ENCODE measurements around the gene RECQL5.

The RECQL5 gene

GRCh38 chr17:75615301-75615700, 51.7 kb downstream of the RECQL5 start:
- Histone ChIP-seq H2BK15ac (ENCODE audit: low read depth, poor library complexity, severe bottlenecking) (no peak overlapping the region), H3K4me2 (ENCODE audit: low read length, poor library complexity, severe bottlenecking) (no peak overlapping the region), H3K27me3 (ENCODE audit: control insufficient read depth in 1 of 2, insufficient read depth in 1 of 2, low read length in 2 of 2) (peaks cover 20 to 28% of the 10 kb centered on the region in 2 experiments), H3K23ac (ENCODE audit: low read length in 2 of 2) (no peak overlapping the region), H4K91ac (ENCODE audit: low read length) (no peak overlapping the region), H2AK5ac (ENCODE audit: low read length, severe bottlenecking) (no peak overlapping the region), H2BK120ac (ENCODE audit: low read depth, low read length) (no peak overlapping the region), H3K18ac (ENCODE audit: low read depth in 1 of 2, low read length in 2 of 2) (no peak overlapping the region), H2BK5ac (ENCODE audit: low read depth, low read length, poor library complexity, severe bottlenecking) (no peak overlapping the region), H3K9me3 (ENCODE audit: control insufficient read depth, low read length) (no peaks in the 10 kb centered on the region), H2BK12ac (ENCODE audit: low read length in 2 of 2) (no peak overlapping the region), H3K14ac (ENCODE audit: low read length in 2 of 2) (no peak overlapping the region), H3K4ac (ENCODE audit: low read depth in 1 of 2, low read length in 2 of 2) (peak overlapping the region in 1 of 2 experiments; percentile 47), H3K79me1 (replicated peaks; ENCODE audit: low read length, poor library complexity, severe bottlenecking) (no peaks in the 10 kb centered on the region), H4K8ac (ENCODE audit: low read length) (no peak overlapping the region), H3K4me3 (ENCODE audit: insufficient read depth in 1 of 2, low read depth in 1 of 2, low read length in 2 of 2) (no peak overlapping the region), H3K4me1 (ENCODE audit: control insufficient read depth, insufficient read depth, low read depth, low read length) (no peaks in the 10 kb centered on the region), H3K36me3 (ENCODE audit: control insufficient read depth in 1 of 2, insufficient read depth in 2 of 2, low read depth in 1 of 2, low read length in 2 of 2) (peaks cover 0 to 6% of the 10 kb centered on the region in 2 experiments), H3K27ac (ENCODE audit: low read length, poor library complexity, severe bottlenecking) (no peak overlapping the region), H2AFZ (ENCODE audit: low read depth, low read length) (no peak overlapping the region), H3K9ac (ENCODE audit: low read length) (no peak overlapping the region)
- 85% methylated on average over 11 of the region's 11 CpGs for WGBS
- no peak for DNase-seq

- no peak overlapping the region for H3K27ac ChIP-seq (ENCODE audit: low read length, poor library complexity, severe bottlenecking)
- no peak overlapping the region for H2AFZ ChIP-seq (ENCODE audit: low read depth, low read length)
- no peak for DNase-seq
- no peak overlapping the region for H3K9ac ChIP-seq (ENCODE audit: low read length)
- H3K4me2 ChIP-seq (ENCODE audit: low read length, poor library complexity, severe bottlenecking): no peak overlapping the region
- no peak overlapping the region for H2BK5ac ChIP-seq (ENCODE audit: low read depth, low read length, poor library complexity, severe bottlenecking)
- H2BK120ac ChIP-seq (ENCODE audit: low read depth, low read length): no peak overlapping the region
- no peak overlapping the region for H3K23ac ChIP-seq (ENCODE audit: low read length in 2 of 2)
- H3K4me1 ChIP-seq (ENCODE audit: control insufficient read depth, insufficient read depth, low read depth, low read length): no peaks in the 10 kb centered on the region
- peaks cover 18 to 22% of the 10 kb centered on the region in 2 experiments for H3K27me3 ChIP-seq (ENCODE audit: control insufficient read depth in 1 of 2, insufficient read depth in 1 of 2, low read length in 2 of 2)
- no peaks in the 10 kb centered on the region for H3K9me3 ChIP-seq (ENCODE audit: control insufficient read depth, low read length)
- no peak overlapping the region for H2BK15ac ChIP-seq (ENCODE audit: low read depth, poor library complexity, severe bottlenecking)
- H3K79me1 ChIP-seq (replicated peaks; ENCODE audit: low read length, poor library complexity, severe bottlenecking): no peaks in the 10 kb centered on the region
- no peak overlapping the region for H3K4me3 ChIP-seq (ENCODE audit: insufficient read depth in 1 of 2, low read depth in 1 of 2, low read length in 2 of 2)
- H3K18ac ChIP-seq (ENCODE audit: low read depth in 1 of 2, low read length in 2 of 2): no peak overlapping the region
- no peak overlapping the region for H3K14ac ChIP-seq (ENCODE audit: low read length in 2 of 2)
- peak overlapping the region in 1 of 2 experiments; percentile 47 for H3K4ac ChIP-seq (ENCODE audit: low read depth in 1 of 2, low read length in 2 of 2)
- H4K8ac ChIP-seq (ENCODE audit: low read length): no peak overlapping the region
- no peak overlapping the region for H4K91ac ChIP-seq (ENCODE audit: low read length)
- WGBS: 91% methylated on average over 19 of the region's 19 CpGs
- H2AK5ac ChIP-seq (ENCODE audit: low read length, severe bottlenecking): no peak overlapping the region
- H2BK12ac ChIP-seq (ENCODE audit: low read length in 2 of 2): no peak overlapping the region
- H3K36me3 ChIP-seq (ENCODE audit: control insufficient read depth in 1 of 2, insufficient read depth in 2 of 2, low read depth in 1 of 2, low read length in 2 of 2): peaks cover 0 to 6% of the 10 kb centered on the region in 2 experiments
These were observed 52.2 kb downstream of the RECQL5 start for GRCh38 chr17:75614556-75615270.

DNA sequence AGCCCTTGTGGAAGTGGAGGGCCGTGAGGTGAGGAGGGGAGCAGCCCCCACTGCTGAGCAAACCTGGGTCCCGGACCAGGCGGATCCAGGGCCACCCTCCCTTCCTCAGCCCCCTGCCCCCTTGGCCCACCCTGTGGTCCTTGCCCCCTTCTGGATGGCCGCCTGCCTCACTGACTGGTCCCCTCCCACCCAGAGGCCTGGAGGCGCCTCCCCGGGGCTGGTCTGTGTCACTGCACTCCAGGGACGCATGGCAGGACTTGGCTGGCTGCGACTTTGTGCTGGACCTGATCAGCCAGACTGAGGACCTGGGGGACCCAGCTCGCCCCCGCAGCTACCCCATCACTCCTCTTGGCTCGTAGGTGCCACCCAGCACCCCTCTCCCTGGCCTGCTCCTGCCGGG, 52.9 kb downstream of the RECQL5 start:
- 88% methylated on average over 12 of the region's 12 CpGs for WGBS
- Histone ChIP-seq H4K8ac (ENCODE audit: low read length) (no peak overlapping the region), H3K4me3 (ENCODE audit: insufficient read depth in 1 of 2, low read depth in 1 of 2, low read length in 2 of 2) (no peak overlapping the region)

DNA sequence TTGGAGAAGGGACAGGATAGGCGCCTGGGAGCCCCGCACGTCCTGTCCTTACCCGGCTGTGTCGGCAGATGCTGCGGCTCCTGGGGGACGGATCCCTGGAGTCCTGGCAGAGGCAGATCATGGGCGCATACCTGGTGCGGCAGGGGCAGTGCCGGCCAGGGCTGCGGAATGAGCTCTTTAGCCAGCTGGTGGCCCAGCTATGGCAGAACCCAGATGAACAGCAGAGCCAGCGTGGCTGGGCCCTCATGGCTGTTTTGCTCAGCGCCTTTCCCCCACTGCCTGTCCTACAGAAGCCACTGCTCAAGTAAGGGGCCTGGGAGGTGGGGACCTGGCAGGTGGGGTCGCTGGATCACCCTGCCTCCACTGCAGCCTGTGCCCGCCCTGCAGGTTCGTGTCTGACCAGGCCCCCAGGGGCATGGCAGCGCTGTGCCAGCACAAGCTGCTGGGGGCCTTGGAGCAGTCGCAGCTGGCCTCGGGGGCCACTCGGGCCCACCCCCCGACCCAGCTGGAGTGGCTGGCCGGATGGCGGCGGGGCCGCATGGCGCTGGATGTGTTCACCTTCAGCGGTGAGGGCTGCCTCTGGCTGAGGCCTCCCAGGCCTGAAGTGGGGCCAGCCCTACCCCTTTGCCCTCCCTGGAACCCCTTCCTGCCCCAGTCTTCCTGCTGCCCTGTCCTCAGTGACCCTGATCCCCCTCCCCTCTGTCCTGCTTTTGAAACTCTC, 53.9 kb downstream of the RECQL5 start:
- H2BK15ac ChIP-seq (ENCODE audit: low read depth, poor library complexity, severe bottlenecking): no peak overlapping the region
- H3K36me3 ChIP-seq (ENCODE audit: control insufficient read depth in 1 of 2, insufficient read depth in 2 of 2, low read depth in 1 of 2, low read length in 2 of 2): peaks cover 0 to 6% of the 10 kb centered on the region in 2 experiments
- H2BK12ac ChIP-seq (ENCODE audit: low read length in 2 of 2): no peak overlapping the region
- no peak overlapping the region for H3K4me2 ChIP-seq (ENCODE audit: low read length, poor library complexity, severe bottlenecking)
- no peak for DNase-seq
- no peaks in the 10 kb centered on the region for H3K4me1 ChIP-seq (ENCODE audit: control insufficient read depth, insufficient read depth, low read depth, low read length)
- H3K4ac ChIP-seq (ENCODE audit: low read depth in 1 of 2, low read length in 2 of 2): no peak overlapping the region
- no peak overlapping the region for H3K4me3 ChIP-seq (ENCODE audit: insufficient read depth in 1 of 2, low read depth in 1 of 2, low read length in 2 of 2)
- H2AK5ac ChIP-seq (ENCODE audit: low read length, severe bottlenecking): no peak overlapping the region
- no peaks in the 10 kb centered on the region for H3K79me1 ChIP-seq (replicated peaks; ENCODE audit: low read length, poor library complexity, severe bottlenecking)
- no peak overlapping the region for H2BK120ac ChIP-seq (ENCODE audit: low read depth, low read length)
- no peak overlapping the region for H4K8ac ChIP-seq (ENCODE audit: low read length)
- no peak overlapping the region for H3K27ac ChIP-seq (ENCODE audit: low read length, poor library complexity, severe bottlenecking)
- peaks cover 9 to 11% of the 10 kb centered on the region in 2 experiments for H3K27me3 ChIP-seq (ENCODE audit: control insufficient read depth in 1 of 2, insufficient read depth in 1 of 2, low read length in 2 of 2)
- WGBS: 90% methylated on average over 27 of the region's 27 CpGs
- no peak overlapping the region for H2BK5ac ChIP-seq (ENCODE audit: low read depth, low read length, poor library complexity, severe bottlenecking)
- H2AFZ ChIP-seq (ENCODE audit: low read depth, low read length): no peak overlapping the region
- no peak overlapping the region for H3K18ac ChIP-seq (ENCODE audit: low read depth in 1 of 2, low read length in 2 of 2)
- no peak overlapping the region for H3K14ac ChIP-seq (ENCODE audit: low read length in 2 of 2)
- H3K23ac ChIP-seq (ENCODE audit: low read length in 2 of 2): no peak overlapping the region
- no peak overlapping the region for H3K9ac ChIP-seq (ENCODE audit: low read length)
- no peak overlapping the region for H4K91ac ChIP-seq (ENCODE audit: low read length)
- no peaks in the 10 kb centered on the region for H3K9me3 ChIP-seq (ENCODE audit: control insufficient read depth, low read length)

More for the DNA sequence above, 52.9 kb downstream of the RECQL5 start:
- H3K4me1 ChIP-seq (ENCODE audit: control insufficient read depth, insufficient read depth, low read depth, low read length): no peaks in the 10 kb centered on the region
- no peak overlapping the region for H2BK120ac ChIP-seq (ENCODE audit: low read depth, low read length)
- H2BK5ac ChIP-seq (ENCODE audit: low read depth, low read length, poor library complexity, severe bottlenecking): no peak overlapping the region
- no peak overlapping the region for H2AK5ac ChIP-seq (ENCODE audit: low read length, severe bottlenecking)
- H2BK12ac ChIP-seq (ENCODE audit: low read length in 2 of 2): no peak overlapping the region
- no peak overlapping the region for H3K23ac ChIP-seq (ENCODE audit: low read length in 2 of 2)
- no peak for DNase-seq
- H3K79me1 ChIP-seq (replicated peaks; ENCODE audit: low read length, poor library complexity, severe bottlenecking): no peaks in the 10 kb centered on the region
- H3K36me3 ChIP-seq (ENCODE audit: control insufficient read depth in 1 of 2, insufficient read depth in 2 of 2, low read depth in 1 of 2, low read length in 2 of 2): peaks cover 0 to 6% of the 10 kb centered on the region in 2 experiments
- peaks cover 11 to 15% of the 10 kb centered on the region in 2 experiments for H3K27me3 ChIP-seq (ENCODE audit: control insufficient read depth in 1 of 2, insufficient read depth in 1 of 2, low read length in 2 of 2)
- no peak overlapping the region for H3K9ac ChIP-seq (ENCODE audit: low read length)
- no peak overlapping the region for H3K4me2 ChIP-seq (ENCODE audit: low read length, poor library complexity, severe bottlenecking)
- H2BK15ac ChIP-seq (ENCODE audit: low read depth, poor library complexity, severe bottlenecking): no peak overlapping the region
- no peak overlapping the region for H3K18ac ChIP-seq (ENCODE audit: low read depth in 1 of 2, low read length in 2 of 2)
- no peak overlapping the region for H3K27ac ChIP-seq (ENCODE audit: low read length, poor library complexity, severe bottlenecking)
- no peak overlapping the region for H3K14ac ChIP-seq (ENCODE audit: low read length in 2 of 2)
- no peak overlapping the region for H3K4ac ChIP-seq (ENCODE audit: low read depth in 1 of 2, low read length in 2 of 2)
- no peak overlapping the region for H2AFZ ChIP-seq (ENCODE audit: low read depth, low read length)
- no peak overlapping the region for H4K91ac ChIP-seq (ENCODE audit: low read length)
- no peaks in the 10 kb centered on the region for H3K9me3 ChIP-seq (ENCODE audit: control insufficient read depth, low read length)
